Stimulated activated CD8-positive, alpha-beta memory T cell treated with anti-CD3 and anti-CD28 coated beads, Interleukin-15, amount 100 ng/mL, for 1 hour (primary cell): ENCODE results near the gene RAB3IL1.

Experiments used
- DNase-seq: peaks from one replicate; pipeline ENCODE4 v3.0.0-alpha.2; 2020; ENCODE audit warnings: low read depth

Gene RAB3IL1

GRCh38 chr11:61918938-61919704, 1.8 kb upstream of the RAB3IL1 start:
- DNase-seq = no peak

DNA sequence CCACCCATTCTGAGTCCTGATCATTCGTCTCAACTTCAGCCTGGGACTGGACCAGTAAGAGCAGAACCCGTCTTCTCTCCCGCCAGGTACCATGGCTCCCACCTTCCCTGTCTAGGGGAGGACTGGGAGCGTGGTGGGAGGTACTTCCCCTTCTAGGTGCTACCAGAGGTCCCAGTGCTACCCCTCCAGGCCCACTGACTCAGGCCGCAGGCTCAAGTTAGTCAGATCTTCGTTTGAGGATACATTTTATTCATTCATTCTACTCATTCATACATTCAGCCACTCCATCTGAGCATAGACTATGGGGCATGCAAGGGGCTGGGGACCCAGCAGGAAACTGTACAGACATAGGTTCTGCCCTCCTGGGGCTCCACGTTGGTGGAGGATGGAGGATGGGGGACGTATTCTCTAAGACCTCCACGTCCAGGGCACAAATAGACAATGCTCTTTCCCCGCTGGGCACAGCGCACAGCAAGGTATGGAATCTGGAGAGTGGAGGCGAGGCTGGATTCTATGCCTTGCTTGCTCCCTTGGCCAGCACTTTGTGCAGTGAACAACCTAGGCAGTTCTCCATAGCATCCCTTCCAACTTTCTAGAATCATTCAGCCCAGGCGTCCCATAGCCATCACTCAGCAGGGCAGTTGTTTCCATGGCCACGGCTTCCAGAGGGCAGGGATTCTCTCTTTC, 1.0 kb upstream of the RAB3IL1 start:
- no peak for DNase-seq

DNA sequence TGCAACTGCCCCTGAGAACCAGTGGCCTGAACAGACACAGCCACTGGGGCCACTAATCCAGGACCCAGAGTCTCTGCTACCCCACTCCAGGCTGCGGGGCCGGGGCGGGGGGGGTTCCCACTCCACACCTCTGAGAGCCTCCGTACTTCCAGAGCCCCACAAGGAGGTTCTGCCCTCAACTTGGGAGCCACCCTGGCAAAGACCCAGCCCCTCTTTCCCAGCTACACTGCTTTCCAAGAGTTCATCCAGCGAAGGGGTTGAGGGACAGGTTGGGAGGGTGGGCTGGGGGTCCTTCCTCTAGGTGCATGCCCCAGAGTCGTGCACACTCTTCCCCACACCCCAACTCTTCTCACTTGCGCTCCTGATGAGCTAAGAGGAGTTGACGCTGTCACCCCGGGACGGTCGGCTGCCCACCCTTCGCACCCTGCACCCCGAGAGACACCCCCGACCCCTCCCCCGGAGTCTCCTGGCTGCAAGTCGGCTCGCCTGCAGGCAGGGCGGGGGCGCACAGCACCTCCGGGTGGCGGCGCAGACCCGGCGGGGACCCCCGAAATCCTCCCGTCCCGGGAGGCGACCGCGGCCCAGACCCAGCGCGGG, 531 bp downstream of the RAB3IL1 start:
- no peak for DNase-seq

- DNase-seq = no peak
Observed at GRCh38 chr11:61914471-61915171, 2.7 kb downstream of the RAB3IL1 start.

DNA sequence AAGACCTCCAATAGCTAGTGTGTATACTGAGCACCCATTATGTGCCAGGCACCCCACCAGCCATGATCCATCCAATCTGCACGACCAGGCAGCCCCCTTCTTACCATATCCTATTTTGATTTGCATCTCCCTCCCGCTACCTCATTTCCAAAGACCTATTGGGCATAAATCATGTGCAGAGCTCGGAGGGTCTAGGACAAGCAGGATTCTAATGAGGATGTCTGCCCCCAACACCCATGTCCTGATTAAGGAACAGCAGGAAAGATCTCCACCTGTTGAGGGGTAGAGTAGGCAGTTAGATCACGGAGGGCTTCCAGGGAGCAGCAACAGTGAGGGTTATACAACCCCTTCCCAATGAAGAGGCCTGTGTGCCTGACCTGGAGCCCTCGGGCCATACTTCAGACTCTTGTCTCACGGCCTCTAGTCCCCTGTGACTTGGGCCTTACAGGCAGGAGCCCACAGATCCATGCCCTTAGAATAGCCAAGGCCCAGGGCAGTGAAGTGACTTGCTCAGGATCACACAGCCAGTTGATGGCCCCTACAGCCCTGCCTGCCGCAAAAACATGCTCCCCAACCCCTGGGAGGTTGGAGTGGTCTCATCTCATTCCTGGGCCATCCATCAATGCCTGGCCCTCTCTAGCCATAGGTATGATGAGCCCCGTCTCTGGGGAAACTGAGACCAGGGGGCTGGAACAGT, 3.5 kb downstream of the RAB3IL1 start:
- no peak for DNase-seq

DNA sequence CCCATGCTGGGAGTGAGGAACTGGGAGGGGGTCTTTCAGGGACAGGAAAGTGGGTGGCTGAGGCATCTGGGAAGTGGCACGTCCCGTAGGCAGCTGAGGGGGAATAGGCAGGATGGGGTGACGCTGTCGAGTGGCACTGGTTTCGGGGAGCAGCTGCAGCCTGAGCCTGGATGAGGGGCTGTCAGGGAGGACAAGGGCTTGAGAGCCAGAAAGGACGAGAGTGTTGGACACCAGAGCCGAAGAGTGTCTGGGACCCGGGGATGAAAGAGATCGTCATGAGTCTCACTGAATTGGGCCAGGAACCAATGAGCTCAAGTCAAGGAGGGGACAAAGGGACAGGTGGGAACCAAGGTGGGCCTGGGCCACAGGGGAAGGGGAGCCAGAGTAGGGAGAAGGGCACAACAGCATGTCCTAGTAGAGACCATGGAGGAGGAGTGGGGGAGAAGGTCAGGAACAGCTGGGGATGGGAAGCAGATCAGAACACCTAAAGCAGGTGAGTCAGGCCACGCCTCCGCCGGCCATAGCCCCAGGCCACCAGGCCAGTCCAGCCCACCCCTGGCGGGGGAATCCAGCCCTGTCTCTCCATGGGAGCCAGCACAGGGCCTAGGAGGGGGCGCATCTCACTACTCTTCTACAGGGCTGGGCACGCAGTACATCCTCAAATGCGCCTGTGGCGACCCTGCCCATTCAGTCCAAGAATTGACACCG, 4.2 kb downstream of the RAB3IL1 start:
- DNase-seq = no peak

DNA sequence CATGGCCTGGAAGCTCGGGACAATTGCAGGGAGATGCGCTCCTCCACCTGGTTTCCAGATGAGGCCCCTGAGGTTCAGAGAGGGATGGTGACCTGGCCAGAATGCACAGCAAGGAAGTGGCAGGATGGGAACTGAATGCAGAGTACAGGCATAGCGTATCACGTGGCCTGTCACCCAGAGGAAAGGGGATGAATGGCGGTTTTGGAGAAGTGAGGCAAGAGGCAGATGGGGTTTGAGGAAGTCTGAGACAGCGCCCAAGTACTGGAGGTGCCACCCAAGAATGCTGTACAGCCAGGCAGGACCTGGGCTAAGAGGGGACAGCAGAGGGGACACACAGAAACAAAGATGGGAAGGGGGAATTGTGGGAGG, 4.9 kb downstream of the RAB3IL1 start:
- no peak for DNase-seq

DNA sequence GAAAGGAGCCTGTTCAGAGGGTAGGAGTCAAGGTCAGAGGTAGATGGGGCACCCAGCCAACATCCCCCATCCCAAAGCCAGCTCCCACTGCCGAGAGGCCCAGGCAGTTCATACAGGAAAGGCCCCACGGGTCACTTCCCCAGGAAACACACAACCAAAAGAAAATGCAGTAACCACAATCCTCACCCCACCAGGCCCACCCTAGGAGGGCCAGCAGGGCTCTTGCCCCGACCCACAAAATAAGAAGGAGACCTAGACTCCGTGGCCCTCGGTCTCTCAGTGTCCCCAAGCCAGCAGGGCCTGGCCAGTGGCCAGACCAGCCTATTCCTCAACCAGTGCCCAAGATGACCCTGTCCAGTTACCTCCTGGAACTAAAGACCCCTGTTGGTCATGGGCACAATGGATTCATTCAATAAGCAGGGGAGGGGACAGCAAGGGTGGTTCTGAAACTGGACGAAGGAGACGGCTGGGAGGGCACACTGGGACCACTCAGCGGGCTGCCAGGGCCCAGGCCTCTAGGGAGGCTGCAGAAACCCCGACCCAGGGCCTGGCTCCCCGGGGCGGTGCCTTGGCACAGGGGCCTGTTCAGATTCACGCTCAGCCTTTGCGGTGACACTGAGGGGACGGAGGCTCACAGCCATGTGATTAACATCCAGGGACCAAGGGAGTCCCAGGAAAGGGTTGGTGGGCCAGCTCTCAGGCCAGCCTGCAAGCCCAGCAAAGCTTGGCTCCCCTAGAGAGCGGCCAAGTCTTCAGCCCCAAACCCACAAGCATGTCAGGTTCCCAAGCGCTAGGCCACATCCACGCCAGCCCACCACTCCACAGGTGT, 5.5 kb downstream of the RAB3IL1 start:
- no peak for DNase-seq

- no peak for DNase-seq
Observed at GRCh38 chr11:61911128-61911700, 6.2 kb downstream of the RAB3IL1 start.

DNA sequence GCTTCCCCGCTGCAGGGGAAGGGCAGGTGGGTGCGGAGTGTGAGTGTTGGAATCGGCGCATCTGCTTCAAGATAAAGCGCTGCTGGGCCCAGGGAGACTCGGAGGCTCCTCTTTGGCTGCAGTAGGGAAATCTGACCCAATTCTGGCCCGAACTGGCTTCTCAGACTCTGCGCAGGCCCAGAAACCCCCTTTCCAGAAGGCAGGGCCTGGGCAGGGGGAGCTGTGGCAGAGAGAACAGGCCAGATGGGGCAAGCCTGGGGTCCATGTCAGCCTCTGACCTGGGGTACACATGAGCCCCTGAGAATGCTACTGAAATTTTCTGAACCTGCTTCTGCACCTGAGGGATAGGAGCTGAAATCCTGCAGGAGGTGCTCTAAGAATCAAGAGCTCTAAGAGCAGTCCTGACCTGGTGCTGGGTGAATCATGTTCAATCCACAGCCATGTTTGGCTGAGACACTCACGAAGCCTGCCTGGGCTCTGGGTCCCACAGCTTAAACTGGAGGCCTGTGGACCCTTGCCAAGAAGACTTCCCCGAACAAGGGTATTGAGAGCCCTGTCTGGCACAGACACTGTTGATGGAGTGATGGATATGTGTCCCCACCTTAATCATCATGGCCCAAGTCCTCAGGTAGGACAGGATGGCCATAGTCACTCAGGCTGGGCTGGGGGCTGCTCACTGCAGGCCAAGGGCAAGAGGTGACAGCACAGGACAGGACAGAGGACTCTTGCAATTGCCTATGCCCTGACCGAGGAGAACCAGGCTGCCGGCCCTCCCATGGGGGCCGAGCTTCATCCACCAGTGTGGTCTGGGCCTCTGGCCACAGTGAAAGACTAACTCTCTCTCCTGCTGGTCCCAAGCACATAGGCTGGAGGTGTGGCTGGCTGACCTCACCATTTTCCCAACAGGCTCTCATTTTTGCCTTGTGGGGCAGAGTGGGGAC, 6.9 kb downstream of the RAB3IL1 start:
- DNase-seq = no peak

GRCh38 chr11:61908730-61909316, 8.5 kb downstream of the RAB3IL1 start:
- DNase-seq = no peak

DNA sequence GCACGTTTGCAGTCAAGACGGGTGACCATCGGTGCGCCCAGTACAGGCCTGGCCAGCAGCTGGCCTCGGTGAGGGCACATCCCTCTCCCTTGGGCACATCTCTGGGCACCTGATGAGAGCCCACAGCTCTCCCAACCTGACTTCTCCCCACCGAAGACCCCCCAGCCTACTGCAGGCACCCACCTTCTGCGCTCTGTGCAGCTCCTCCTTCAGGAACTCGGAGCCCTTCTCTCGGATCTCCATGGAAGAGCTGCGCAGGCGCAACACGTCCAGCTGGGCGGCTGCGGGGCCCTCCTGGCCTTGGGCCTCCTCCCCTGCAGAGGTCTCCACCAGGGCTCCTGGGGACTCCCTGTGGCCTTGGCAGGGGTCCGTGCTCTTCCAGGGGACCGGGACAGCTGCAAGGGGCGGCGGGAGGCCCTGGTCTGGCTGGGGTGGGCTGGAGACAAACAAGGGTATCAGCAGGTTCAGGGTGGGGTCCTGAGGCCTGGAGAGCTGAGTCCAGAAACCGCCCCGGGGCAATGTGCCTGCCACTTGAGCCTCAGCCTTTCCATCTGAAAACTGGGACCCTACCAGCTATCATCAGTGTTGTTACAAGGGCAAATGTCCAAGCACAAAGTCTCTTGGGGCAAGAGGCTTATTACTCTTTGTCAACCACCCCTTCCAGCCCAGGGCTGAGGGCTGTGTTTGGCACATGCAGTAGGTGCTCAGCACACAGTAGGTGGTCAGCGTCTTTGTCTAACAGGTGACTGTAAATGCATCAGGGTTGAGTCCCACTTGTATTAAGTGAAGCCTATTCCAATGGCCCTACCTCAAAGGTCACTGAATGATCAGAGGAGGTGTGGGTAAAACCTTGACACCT, 9.3 kb downstream of the RAB3IL1 start:
- no peak for DNase-seq

DNA sequence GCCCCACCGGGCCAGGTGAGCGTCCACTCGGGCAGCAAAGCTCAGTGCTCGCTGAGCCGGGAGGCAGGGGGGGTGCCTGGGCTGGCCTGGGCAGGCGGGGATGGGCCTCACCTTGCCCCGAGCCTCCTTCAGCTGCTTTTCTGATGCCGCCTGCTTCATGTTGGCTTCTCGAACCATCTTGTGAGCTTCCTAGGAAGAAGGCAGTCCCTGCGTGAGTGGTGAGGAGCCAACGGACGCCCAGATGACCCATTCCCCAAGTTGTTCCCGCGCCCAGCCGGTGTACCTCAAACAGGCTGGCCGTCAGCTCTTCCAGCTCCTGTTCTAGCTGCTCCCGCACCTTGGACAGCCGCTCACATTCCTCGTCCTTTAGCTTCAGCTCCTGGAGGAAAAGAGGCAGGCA, 10.1 kb downstream of the RAB3IL1 start:
- no peak for DNase-seq

- DNase-seq = no peak
Observed at GRCh38 chr11:61906522-61906909, 10.8 kb downstream of the RAB3IL1 start.

GRCh38 chr11:61905801-61906521, 11.4 kb downstream of the RAB3IL1 start:
- no peak for DNase-seq

DNA sequence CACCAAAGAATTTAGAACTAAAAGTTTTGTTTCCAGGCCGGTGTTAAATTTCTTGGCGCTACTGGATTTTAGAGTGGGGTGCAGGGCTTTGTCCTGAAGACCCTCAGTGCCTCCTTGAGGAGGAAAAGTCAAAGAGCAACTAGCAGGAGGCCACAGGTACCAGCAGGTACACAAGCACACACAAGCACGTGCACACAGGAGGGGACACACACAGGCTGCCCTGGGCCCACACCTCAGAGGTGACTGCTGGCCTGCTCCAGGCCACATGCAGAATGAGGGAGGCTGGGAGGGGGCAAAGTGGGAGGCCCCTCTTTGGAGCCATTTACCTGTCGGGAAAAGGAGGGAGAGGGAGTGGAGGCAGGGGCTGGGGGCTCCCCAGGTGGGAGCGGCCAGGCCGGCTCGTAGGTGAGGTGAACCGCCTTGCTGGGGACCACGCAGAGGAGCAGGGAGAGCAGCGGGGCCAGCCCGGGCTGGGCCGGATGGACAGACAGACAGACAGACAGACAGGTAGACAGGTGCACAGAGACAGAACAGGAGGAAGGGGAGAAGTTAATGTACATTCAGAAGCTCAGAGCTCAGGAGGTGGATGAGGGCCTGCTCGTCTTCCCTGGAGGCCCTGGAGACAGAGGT, 12.2 kb downstream of the RAB3IL1 start:
- DNase-seq = no peak
